Fibroblast of pulmonary artery (primary cell): Measurements from ENCODE around the gene OPRPN.

Experiments
- DNase-seq: peaks from one replicate; pipeline ENCODE4 v3.0.0-alpha.2; 2010; ENCODE audit warnings: low read depth
- H3K4me3 ChIP-seq: replicated peaks from 2 replicates; pipeline ENCODE4 v1.5.1; 2011; ENCODE audit warnings: low read depth, mild to moderate bottlenecking, control low read depth, low read length, moderate library complexity
- TF ChIP-seq, protein P1 (sequence below): IDR thresholded peaks from 2 replicates; pipeline ENCODE4 v1.5.1; 2011; ENCODE audit warnings: mild to moderate bottlenecking, control low read depth, low read length, inconsistent platforms; ENCODE audit errors: missing control alignments

OPRPN gene, protein sequence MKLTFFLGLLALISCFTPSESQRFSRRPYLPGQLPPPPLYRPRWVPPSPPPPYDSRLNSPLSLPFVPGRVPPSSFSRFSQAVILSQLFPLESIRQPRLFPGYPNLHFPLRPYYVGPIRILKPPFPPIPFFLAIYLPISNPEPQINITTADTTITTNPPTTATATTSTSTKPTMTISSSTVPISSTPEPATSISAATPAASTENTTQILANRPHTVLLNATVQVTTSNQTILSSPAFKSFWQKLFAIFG

DNA sequence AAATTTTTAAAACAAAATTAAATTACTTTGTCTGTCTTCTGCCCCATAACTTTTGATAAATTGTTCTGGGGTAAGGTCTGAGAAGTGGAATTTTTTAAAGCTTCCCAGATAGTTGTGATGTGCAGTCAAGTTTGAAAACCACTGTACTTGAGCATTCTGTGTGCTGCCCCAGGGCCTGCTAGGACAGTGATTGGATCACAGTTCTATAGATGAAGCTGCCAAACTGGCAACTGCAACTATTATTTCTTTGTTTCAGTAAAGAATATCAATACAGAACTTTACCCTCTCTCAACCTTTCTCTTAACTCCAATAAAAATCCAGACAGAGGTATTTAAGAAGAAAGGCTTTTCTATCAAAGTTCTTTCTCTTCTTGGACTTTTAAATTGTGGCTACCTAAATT is at the start of gene OPRPN:
Gene OPRPN (plus strand): TSS at position 361 of the 400 bp plus-strand sequence. CDS start 1,346 bp downstream, outside the sequence.
- TF ChIP-seq, protein P1, sequence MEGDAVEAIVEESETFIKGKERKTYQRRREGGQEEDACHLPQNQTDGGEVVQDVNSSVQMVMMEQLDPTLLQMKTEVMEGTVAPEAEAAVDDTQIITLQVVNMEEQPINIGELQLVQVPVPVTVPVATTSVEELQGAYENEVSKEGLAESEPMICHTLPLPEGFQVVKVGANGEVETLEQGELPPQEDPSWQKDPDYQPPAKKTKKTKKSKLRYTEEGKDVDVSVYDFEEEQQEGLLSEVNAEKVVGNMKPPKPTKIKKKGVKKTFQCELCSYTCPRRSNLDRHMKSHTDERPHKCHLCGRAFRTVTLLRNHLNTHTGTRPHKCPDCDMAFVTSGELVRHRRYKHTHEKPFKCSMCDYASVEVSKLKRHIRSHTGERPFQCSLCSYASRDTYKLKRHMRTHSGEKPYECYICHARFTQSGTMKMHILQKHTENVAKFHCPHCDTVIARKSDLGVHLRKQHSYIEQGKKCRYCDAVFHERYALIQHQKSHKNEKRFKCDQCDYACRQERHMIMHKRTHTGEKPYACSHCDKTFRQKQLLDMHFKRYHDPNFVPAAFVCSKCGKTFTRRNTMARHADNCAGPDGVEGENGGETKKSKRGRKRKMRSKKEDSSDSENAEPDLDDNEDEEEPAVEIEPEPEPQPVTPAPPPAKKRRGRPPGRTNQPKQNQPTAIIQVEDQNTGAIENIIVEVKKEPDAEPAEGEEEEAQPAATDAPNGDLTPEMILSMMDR, result no peak
- DNase-seq, result no peak
- no peak within 1 kb of the TSS for H3K4me3 ChIP-seq

DNA sequence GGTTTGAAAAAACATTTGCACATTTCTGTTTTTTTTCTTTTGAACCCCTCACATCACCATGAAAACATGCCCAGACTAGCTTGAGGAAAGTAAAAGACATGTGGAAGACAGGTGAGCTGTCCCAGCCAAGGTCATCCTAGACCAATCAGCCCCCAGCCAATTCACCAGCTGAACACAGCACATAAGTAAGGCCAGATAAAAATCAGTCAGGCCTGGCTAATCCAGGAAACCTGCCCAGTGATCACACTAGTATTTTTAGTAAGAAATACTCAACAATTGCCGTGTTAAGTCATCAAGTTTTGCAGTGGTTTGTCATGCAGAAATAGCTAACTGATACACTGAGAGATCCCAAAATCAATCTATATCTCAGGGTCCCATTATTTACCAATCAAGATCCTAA is 41.6 kb upstream of the OPRPN start:
- DNase-seq, result no peak
- H3K4me3 ChIP-seq, result no peak overlapping the region
- TF ChIP-seq, protein P1, result no peak

DNA sequence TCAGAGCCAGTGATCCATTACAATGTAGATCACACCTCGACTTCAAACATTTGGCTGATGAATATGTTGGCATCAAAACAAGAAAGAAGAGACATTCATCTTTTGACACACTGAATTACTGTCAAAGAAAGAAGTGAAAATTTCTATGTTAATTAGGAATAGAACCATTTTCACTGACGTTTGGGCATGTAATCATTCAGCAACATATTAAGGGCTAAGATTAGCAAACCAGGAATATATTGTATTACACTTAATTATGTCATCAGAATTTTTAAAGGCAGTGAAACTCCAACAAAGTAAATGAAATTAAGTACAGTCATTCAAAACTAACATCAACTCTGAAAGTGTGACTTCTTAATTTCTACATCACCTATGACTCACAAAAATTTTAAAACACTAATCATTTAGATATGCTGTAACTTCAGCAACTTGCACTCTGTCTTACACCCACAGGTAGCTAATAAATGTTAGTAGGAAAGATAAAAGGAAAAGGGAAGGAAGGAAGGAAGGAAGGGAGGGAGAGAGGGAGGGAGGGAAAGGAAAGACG is 38.6 kb upstream of the OPRPN start:
- TF ChIP-seq, protein P1, result no peak
- H3K4me3 ChIP-seq, result no peak overlapping the region
- no peak for DNase-seq

DNA sequence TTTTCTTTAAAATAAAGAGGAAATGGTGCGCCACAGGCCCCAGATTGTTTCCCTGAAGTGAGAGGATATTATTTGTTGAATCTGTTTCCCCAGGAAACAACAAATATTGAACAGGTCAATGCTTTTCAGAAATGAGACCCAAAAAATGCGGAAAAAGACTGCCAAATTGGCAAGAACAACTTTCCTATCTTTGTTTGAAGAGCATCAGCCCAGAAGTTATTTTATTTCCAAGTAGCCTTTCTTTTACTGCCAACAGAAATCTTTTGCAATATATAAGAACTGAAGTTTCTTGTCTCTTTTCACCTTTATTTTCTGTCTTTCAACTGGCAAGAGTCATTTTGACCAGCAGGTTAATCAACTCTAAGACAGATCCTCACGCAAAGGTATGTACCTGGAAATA is 37.3 kb upstream of the OPRPN start, which contains the start of gene SMR3A:
Gene SMR3A (plus strand): TSS at position 301 of the 400 bp plus-strand sequence. CDS start 1,356 bp downstream, outside the sequence.
- no peak for DNase-seq
- no peak within 1 kb of the TSS for H3K4me3 ChIP-seq
- TF ChIP-seq, protein P1, result no peak

DNA sequence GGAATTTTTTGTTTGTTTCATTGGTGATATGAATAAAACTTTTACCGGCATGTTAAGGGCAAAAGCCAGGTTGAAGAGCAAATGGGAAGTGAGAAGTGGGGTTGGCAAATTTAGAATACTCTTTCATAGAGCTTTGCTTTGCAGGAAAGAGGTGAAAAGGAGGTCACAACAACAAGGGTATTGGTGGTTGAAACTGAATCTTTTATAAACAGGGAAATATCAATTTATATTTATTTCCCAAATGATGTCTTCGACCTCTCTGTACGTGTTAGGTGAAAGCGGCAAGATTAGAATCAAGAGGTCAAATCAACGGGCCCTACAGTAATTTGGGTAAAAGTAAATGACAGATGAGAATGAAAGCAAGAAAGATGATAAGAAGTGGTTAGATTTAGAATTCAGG is 33.7 kb upstream of the OPRPN start:
- DNase-seq, result no peak
- no peak overlapping the region for H3K4me3 ChIP-seq
- TF ChIP-seq, protein P1, result no peak

DNA sequence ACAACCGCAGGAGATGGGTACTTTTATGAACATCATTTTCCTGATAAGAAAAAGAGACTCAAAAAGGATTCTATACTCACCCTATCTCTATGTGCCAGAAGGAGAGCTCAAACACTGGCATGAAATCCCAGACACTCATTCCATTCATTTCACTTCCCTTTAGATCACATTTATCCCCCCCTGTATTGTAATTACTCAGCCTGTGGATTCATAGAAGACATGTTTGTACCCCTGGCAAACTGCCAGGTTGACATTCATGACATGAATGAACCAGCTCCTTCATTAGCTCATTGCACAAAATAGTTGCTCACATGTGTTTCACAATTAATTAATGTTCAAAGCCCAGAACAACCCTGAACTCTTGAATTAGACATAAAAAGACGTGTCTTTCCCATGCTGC is 32.3 kb upstream of the OPRPN start:
- no peak for DNase-seq
- no peak overlapping the region for H3K4me3 ChIP-seq
- TF ChIP-seq, protein P1, result no peak

DNA sequence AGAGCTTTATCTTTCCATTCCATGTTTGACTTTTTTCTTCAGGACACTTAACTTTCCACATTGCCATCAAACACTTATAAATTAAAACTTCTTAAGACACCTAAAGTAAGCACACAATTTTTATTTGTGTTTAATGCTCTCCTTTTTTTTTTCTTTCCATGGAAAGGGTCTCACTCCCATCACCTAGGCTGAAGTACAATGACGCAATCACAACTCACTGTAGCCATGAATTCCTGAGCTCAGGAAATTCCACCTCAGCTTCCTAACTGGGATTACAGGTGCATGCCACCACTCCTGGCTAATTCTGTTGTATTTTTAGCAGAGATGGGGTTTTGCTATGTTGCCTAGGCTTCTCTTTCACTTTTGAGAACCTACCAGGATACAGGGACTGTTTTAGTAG is 29.9 kb upstream of the OPRPN start:
- TF ChIP-seq, protein P1, result no peak
- DNase-seq, result no peak
- H3K4me3 ChIP-seq, result no peak overlapping the region
